IMR-90 (cell line): ENCODE results near the gene ADCYAP1R1. TPM values are rescaled to one million over a fixed set of nuclear protein-coding genes. Genes with fewer than 3 reads are reported as not detected.

Experiments used
- ATAC-seq: fragments of 200-7000 bp; cut with Tn5 transposase; 2 replicates; pipeline ENCODE4 v1.9.1; 2020; ENCODE audit warnings: low read depth, mild to moderate bottlenecking, moderate library complexity
- BruUV-seq: library from RNA; stranded (reverse); fragments of 400-500 nt; replicated peaks from 2 replicates; lab custom pipeline; 2021; lab: Mats Ljungman, UMichigan
- CTCF ChIA-PET: fragments of 300-600 bp; formaldehyde crosslinking; extraction: SDS; loops from one replicate; lab custom pipeline; 2021; ENCODE audit warnings: antibody characterized with exemption; lab: Yijun Ruan, JAX
- POLR2A ChIA-PET: fragments of 300-600 bp; sonication (Branson Sonifier 250); formaldehyde crosslinking; loops from one replicate; lab custom pipeline; 2022; ENCODE audit warnings: antibody characterized with exemption; ENCODE audit not compliant: unreplicated experiment; lab: Charles Lee
- DNase-seq: peaks from one replicate; pipeline ENCODE4 v3.0.0; 2013
- H2AFZ ChIP-seq: replicated peaks from 2 replicates; pipeline ENCODE3; 2013; ENCODE audit warnings: low read length, mild to moderate bottlenecking; ENCODE audit not compliant: poor library complexity
- H2AK5ac ChIP-seq: 2 replicates; pipeline ENCODE4 v1.6.1; 2013; ENCODE audit warnings: low read depth, low read length, inconsistent platforms
- H2AK9ac ChIP-seq: replicated peaks from 2 replicates; pipeline ENCODE3; 2013; ENCODE audit warnings: mild to moderate bottlenecking, low read depth, low read length, moderate library complexity; ENCODE audit not compliant: poor library complexity
- H2BK120ac ChIP-seq: 2 replicates; pipeline ENCODE4 v1.6.1; 2013; ENCODE audit warnings: low read depth, low read length, inconsistent platforms
- H2BK15ac ChIP-seq: 3 replicates; pipeline ENCODE4 v1.6.1; 2013; ENCODE audit warnings: low read depth, low read length, inconsistent platforms
- H2BK20ac ChIP-seq: 2 replicates; pipeline ENCODE4 v1.6.1; 2013; ENCODE audit warnings: low read depth, mild to moderate bottlenecking, inconsistent platforms, low read length, moderate library complexity
- H2BK5ac ChIP-seq: 2 replicates; pipeline ENCODE4 v1.6.1; 2013; ENCODE audit warnings: mild to moderate bottlenecking, low read depth, low read length, inconsistent platforms; ENCODE audit not compliant: poor library complexity, severe bottlenecking
- H3K14ac ChIP-seq: replicated peaks from 2 replicates; pipeline ENCODE4 v1.6.1; 2013; ENCODE audit warnings: low read depth, low read length, inconsistent platforms
- H3K18ac ChIP-seq: 2 replicates; pipeline ENCODE4 v1.6.1; 2013; ENCODE audit warnings: low read depth, low read length, control low read depth
- H3K23ac ChIP-seq: 2 replicates; pipeline ENCODE4 v1.6.1; 2013; ENCODE audit warnings: low read depth, low read length, inconsistent platforms
- H3K27ac ChIP-seq: 2 replicates; pipeline ENCODE4 v1.5.1; 2013; ENCODE audit warnings: mild to moderate bottlenecking, control low read depth, low read length; ENCODE audit not compliant: insufficient read depth
- H3K27me3 ChIP-seq: 2 replicates; pipeline ENCODE4 v1.6.1; 2013; ENCODE audit warnings: low read length; ENCODE audit not compliant: control insufficient read depth, insufficient read depth
- H3K36me3 ChIP-seq: 2 replicates; pipeline ENCODE4 v1.6.1; 2013; ENCODE audit warnings: low read length, mixed read lengths; ENCODE audit not compliant: control insufficient read depth, insufficient read depth
- H3K4ac ChIP-seq: 2 replicates; pipeline ENCODE4 v1.6.1; 2013; ENCODE audit warnings: low read depth, low read length, inconsistent platforms
- H3K4me1 ChIP-seq: 2 replicates; pipeline ENCODE4 v1.6.1; 2013; ENCODE audit warnings: low read length, mixed read lengths; ENCODE audit not compliant: control insufficient read depth, insufficient read depth
- H3K4me2 ChIP-seq: 2 replicates; pipeline ENCODE4 v1.6.1; 2013; ENCODE audit warnings: low read depth, mild to moderate bottlenecking, control low read depth, low read length, moderate library complexity
- H3K4me3 ChIP-seq: 2 replicates; pipeline ENCODE4 v1.5.1; 2013; ENCODE audit warnings: low read depth, mild to moderate bottlenecking, control low read depth, low read length, moderate library complexity; ENCODE audit not compliant: insufficient read depth
- H3K56ac ChIP-seq: 2 replicates; pipeline ENCODE4 v1.6.1; 2013; ENCODE audit warnings: low read length, inconsistent platforms; ENCODE audit not compliant: insufficient read depth; ENCODE audit errors: extremely low read depth
- H3K79me1 ChIP-seq, 2 experiments: 2 replicates each; pipeline ENCODE4 v1.6.1; 2013; ENCODE audit warnings: low read length in 2 of 2, inconsistent platforms in 1 of 2, low read depth in 1 of 2
- H3K9ac ChIP-seq: 2 replicates; pipeline ENCODE4 v1.6.1; 2013; ENCODE audit warnings: low read depth, low read length, control low read depth
- H3K9me1 ChIP-seq: 2 replicates; pipeline ENCODE4 v1.6.1; 2013; ENCODE audit warnings: low read length, inconsistent platforms; ENCODE audit not compliant: insufficient read depth
- H3K9me3 ChIP-seq: 2 replicates; pipeline ENCODE4 v1.6.1; 2013; ENCODE audit warnings: low read length; ENCODE audit not compliant: control insufficient read depth, insufficient read depth
- H4K20me1 ChIP-seq: 2 replicates; pipeline ENCODE4 v1.6.1; 2013; ENCODE audit warnings: low read length, inconsistent platforms; ENCODE audit not compliant: insufficient read depth
- H4K5ac ChIP-seq: 2 replicates; pipeline ENCODE4 v1.6.1; 2013; ENCODE audit warnings: mild to moderate bottlenecking, low read depth, low read length, control low read depth
- H4K8ac ChIP-seq, 2 experiments: 2 replicates each; pipeline ENCODE4 v1.6.1; 2013; ENCODE audit warnings: low read depth in 2 of 2, low read length in 2 of 2, control low read depth in 1 of 2, inconsistent platforms in 1 of 2
- H4K91ac ChIP-seq: 2 replicates; pipeline ENCODE4 v1.6.1; 2013; ENCODE audit warnings: low read depth, low read length, inconsistent platforms; ENCODE audit not compliant: insufficient read depth
- BHLHE40 ChIP-seq: fragments of 150-350 bp; IDR thresholded peaks from 2 replicates; pipeline ENCODE4 v1.6.1; 2016; ENCODE audit warnings: mild to moderate bottlenecking, low read depth, low read length
- CEBPB ChIP-seq: IDR thresholded peaks from 2 replicates; pipeline ENCODE4 v1.6.1; 2012; ENCODE audit warnings: low read depth, low read length, improper control_type of control experiment
- CHD1 ChIP-seq: IDR thresholded peaks from 2 replicates; pipeline ENCODE4 v1.6.1; 2012; ENCODE audit warnings: low read depth, low read length, improper control_type of control experiment
- FOS ChIP-seq: fragments of 150-350 bp; IDR thresholded peaks from 2 replicates; pipeline ENCODE4 v1.6.1; 2016; ENCODE audit warnings: low read depth, low read length
- MAFK ChIP-seq: IDR thresholded peaks from 2 replicates; pipeline ENCODE4 v1.6.1; 2012; ENCODE audit warnings: low read depth, low read length, improper control_type of control experiment
- MXI1 ChIP-seq: IDR thresholded peaks from 2 replicates; pipeline ENCODE4 v1.6.1; 2012; ENCODE audit warnings: low read depth, mild to moderate bottlenecking, low read length, moderate library complexity, borderline replicate concordance
- NFE2L2 ChIP-seq: fragments of 150-350 bp; IDR thresholded peaks from 2 replicates; pipeline ENCODE4 v1.6.1; 2016; ENCODE audit warnings: low read depth, mild to moderate bottlenecking, low read length
- RAD21 ChIP-seq: IDR thresholded peaks from 2 replicates; pipeline ENCODE4 v1.6.1; 2012; ENCODE audit warnings: low read length, improper control_type of control experiment
- RFX5 ChIP-seq: IDR thresholded peaks from 2 replicates; pipeline ENCODE4 v1.8.0; 2012; ENCODE audit warnings: low read depth, mild to moderate bottlenecking, low read length, moderate library complexity
- SMC3 ChIP-seq: fragments of 150-350 bp; IDR thresholded peaks from 2 replicates; pipeline ENCODE4 v1.6.1; 2016; ENCODE audit warnings: low read depth, mild to moderate bottlenecking, antibody characterized with exemption, low read length, moderate library complexity
- WGBS, 2 experiments: methylation state at CpG; one replicate each; pipeline versions ENCODE4 v1.1.5 to v1.1.7; 2013; ENCODE audit warnings: missing lambda C conversion rate in 2 of 2; ENCODE audit not compliant: insufficient read length in 1 of 2; ENCODE audit errors: extremely low coverage in 2 of 2; 5-methylcytosine and 5-hydroxymethylcytosine counted together
- dilution Hi-C: fragments of 300-500 bp; cut with HindIII; formaldehyde crosslinking; loops from one replicate; pipeline ENCODE4 v1.14.3; 2018; ENCODE audit warnings: low sequenced_read_pairs; ENCODE audit not compliant: unreplicated experiment
- in situ Hi-C: fragments of 300-500 bp; cut with MboI; formaldehyde crosslinking; loops from 3 replicates; pipeline ENCODE4 v1.14.3; 2019; ENCODE audit warnings: low sequenced_read_pairs, inconsistent platforms, mixed read lengths
- intact Hi-C: fragments of 100-400 bp; cut with micrococcal nuclease; formaldehyde crosslinking; loops from 2 replicates; pipeline ENCODE4 v1.10.0; 2022
- polyA plus RNA-seq, 3 experiments: library from polyadenylated mRNA; depleted of rRNA; stranded (reverse); fragments of >200 nt; gene quantifications; 2 replicates each; pipeline ENCODE4 v1.2.3, GENCODE V29; 2012; ENCODE audit warnings: low replicate concordance in 1 of 3
- total RNA-seq: library from RNA; depleted of rRNA; stranded (reverse); fragments of >200 nt; gene quantifications from 2 replicates; pipeline ENCODE4 v1.2.3, GENCODE V29; 2012
- TF ChIP-seq, protein P1 (sequence below): conservative IDR thresholded peaks from 2 replicates; pipeline ENCODE4 v1.5.1; 2012; ENCODE audit warnings: mild to moderate bottlenecking, low read depth, low read length, improper control_type of control experiment
- TF ChIP-seq, protein P2 (sequence below): fragments of 150-350 bp; IDR thresholded peaks from 2 replicates; pipeline ENCODE4 v1.6.1; 2017; ENCODE audit warnings: mild to moderate bottlenecking, antibody characterized with exemption, low read length, low read depth

The ADCYAP1R1 gene
- total and polyA plus RNA-seq, 2 of the 4 experiments (the other 2 are of a cell fraction): not detected

DNA sequence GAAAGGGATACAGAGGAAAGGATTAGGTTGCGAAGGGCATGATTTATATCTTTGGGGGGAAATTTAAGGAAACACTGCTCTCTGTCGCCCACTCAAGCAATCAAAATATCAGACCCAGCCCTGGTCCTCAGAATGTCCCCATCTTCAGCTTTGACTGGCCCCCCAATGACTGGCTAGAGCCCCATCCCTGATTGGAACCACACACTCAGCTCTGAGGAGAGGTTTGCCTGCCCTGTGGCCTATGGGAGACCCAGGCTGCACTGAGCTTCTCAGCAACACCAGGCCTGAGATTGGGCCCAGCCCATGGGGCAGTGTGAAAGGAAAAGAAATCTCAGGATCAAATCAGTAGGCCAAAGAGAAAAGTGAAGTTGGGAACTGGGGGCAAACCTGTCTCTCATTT is 69.5 kb downstream of the ADCYAP1R1 start:
- ChIA-PET CTCF (interaction anchor here (1.4 to 3.9 kb wide), 10 partner anchors 10 to 325 kb away, joined by 3 to 83 read pairs (median 8); no protein-coding TSS in a partner anchor), POLR2A (interaction anchor here (1.4 kb wide), 1 partner anchor 138 kb away, joined by 6 read pairs; no protein-coding TSS in a partner anchor)
- H4K91ac ChIP-seq: no peak overlapping the region
- no peak overlapping the region for H3K4me3 ChIP-seq
- in situ Hi-C loops (loop anchor here (5.0 kb wide), 2 partner anchors 139 to 319 kb away; no protein-coding TSS in a partner anchor), intact Hi-C loops (no loop called here), dilution Hi-C loops (no loop called here)
- TF ChIP-seq, protein P1, sequence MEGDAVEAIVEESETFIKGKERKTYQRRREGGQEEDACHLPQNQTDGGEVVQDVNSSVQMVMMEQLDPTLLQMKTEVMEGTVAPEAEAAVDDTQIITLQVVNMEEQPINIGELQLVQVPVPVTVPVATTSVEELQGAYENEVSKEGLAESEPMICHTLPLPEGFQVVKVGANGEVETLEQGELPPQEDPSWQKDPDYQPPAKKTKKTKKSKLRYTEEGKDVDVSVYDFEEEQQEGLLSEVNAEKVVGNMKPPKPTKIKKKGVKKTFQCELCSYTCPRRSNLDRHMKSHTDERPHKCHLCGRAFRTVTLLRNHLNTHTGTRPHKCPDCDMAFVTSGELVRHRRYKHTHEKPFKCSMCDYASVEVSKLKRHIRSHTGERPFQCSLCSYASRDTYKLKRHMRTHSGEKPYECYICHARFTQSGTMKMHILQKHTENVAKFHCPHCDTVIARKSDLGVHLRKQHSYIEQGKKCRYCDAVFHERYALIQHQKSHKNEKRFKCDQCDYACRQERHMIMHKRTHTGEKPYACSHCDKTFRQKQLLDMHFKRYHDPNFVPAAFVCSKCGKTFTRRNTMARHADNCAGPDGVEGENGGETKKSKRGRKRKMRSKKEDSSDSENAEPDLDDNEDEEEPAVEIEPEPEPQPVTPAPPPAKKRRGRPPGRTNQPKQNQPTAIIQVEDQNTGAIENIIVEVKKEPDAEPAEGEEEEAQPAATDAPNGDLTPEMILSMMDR: no peak
- no peak for TF ChIP-seq SMC3
- TF ChIP-seq MXI1: no peak
- TF ChIP-seq RAD21: no peak
- TF ChIP-seq, protein P2, sequence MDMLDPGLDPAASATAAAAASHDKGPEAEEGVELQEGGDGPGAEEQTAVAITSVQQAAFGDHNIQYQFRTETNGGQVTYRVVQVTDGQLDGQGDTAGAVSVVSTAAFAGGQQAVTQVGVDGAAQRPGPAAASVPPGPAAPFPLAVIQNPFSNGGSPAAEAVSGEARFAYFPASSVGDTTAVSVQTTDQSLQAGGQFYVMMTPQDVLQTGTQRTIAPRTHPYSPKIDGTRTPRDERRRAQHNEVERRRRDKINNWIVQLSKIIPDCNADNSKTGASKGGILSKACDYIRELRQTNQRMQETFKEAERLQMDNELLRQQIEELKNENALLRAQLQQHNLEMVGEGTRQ: no peak
- no peak for TF ChIP-seq CEBPB
- no peak for TF ChIP-seq FOS
- TF ChIP-seq MAFK: no peak
- no peak for TF ChIP-seq CHD1
- TF ChIP-seq NFE2L2: no peak
- TF ChIP-seq RFX5: no peak
- no peak for TF ChIP-seq BHLHE40
- H3K4me1 ChIP-seq: no peaks in the 10 kb centered on the region; the same call in 1 of the 2 replicates
- H4K8ac ChIP-seq: no peak overlapping the region
- no peak overlapping the region for H3K18ac ChIP-seq
- H3K36me3 ChIP-seq: no peaks in the 10 kb centered on the region
- H3K9me1 ChIP-seq: no peaks in the 10 kb centered on the region
- no CpG with 5 or more reads among the region's 2 CpGs for WGBS, 2 experiments
- H2AK5ac ChIP-seq: no peak overlapping the region
- H3K56ac ChIP-seq: no peak overlapping the region
- no peaks in the 10 kb centered on the region for H3K9me3 ChIP-seq
- DNase-seq: no peak
- no peak overlapping the region for H2BK15ac ChIP-seq
- H3K4me2 ChIP-seq: no peak overlapping the region
- H4K5ac ChIP-seq: no peak overlapping the region
- no peak overlapping the region for H2BK120ac ChIP-seq
- H4K20me1 ChIP-seq: no peaks in the 10 kb centered on the region
- H2AFZ ChIP-seq: no peak overlapping the region
- H3K27me3 ChIP-seq: no peaks in the 10 kb centered on the region; the same call in 1 of the 2 replicates
- no peak overlapping the region for H3K4ac ChIP-seq
- H3K79me1 ChIP-seq: no peaks in the 10 kb centered on the region
- no TSS peak for BruUV-seq
- H2BK5ac ChIP-seq: no peak overlapping the region
- no peak overlapping the region for H3K9ac ChIP-seq
- no peak overlapping the region for H2AK9ac ChIP-seq
- H2BK20ac ChIP-seq: no peak overlapping the region
- no peak overlapping the region for H3K14ac ChIP-seq
- no peak for ATAC-seq
- H3K23ac ChIP-seq: no peak overlapping the region
- no peak overlapping the region for H3K27ac ChIP-seq
